Tibial artery (tissue), 4 donors: Measurements from ENCODE around the gene HNRNPF.
"Not testable (repeated sequence)": the region's sequence is repeated elsewhere in the genome, so short reads cannot be mapped to it uniquely, and the experiment has no call there.

Source experiments
- DNase-seq, 2 donors: peaks; one replicate each; pipeline ENCODE4 v3.0.0-alpha.2; 2019
- H3K27ac ChIP-seq, 2 donors: fragments of 200-600 bp; sonication (generic) in 1 of 2; 1 replicate in 1 of 2; 2 replicates in 1 of 2; pipeline ENCODE4 v1.5.1; 2018 to 2019; ENCODE audit warnings: mild to moderate bottlenecking in 1 of 2
- H3K27me3 ChIP-seq, 2 donors: fragments of 200-600 bp; sonication (generic) in 1 of 2; one replicate each; pipeline versions ENCODE4 v1.5.1 to v1.6.0; 2016 to 2019
- H3K36me3 ChIP-seq, 3 donors: fragments of 200-600 bp; sonication (generic) in 2 of 3; one replicate each; pipeline ENCODE4 v1.5.1; 2016 to 2019; ENCODE audit warnings: mild to moderate bottlenecking in 2 of 3
- H3K4me1 ChIP-seq, 4 donors: fragments of 200-600 bp; sonication (generic) in 2 of 4; 1 replicate in 3 of 4; 2 replicates in 1 of 4; pipeline ENCODE4 v1.5.1; 2016 to 2019
- H3K4me3 ChIP-seq, 2 donors: fragments of 200-600 bp; sonication (generic) in 1 of 2; 1 replicate in 1 of 2; 2 replicates in 1 of 2; pipeline ENCODE4 v1.5.1; 2018 to 2019; ENCODE audit warnings: mild to moderate bottlenecking in 2 of 2
- H3K9me3 ChIP-seq, 3 donors: fragments of 200-600 bp; sonication (generic) in 1 of 3; one replicate each; pipeline ENCODE4 v1.5.1; 2016 to 2019
- intact Hi-C: fragments of 100-400 bp; cut with DNase I; formaldehyde crosslinking; loops from one replicate; pipeline ENCODE4 v1.15.0; 2023; ENCODE audit warnings: low total_unique reads
- TF ChIP-seq, protein P1 (sequence below), 2 experiments: fragments of 200-600 bp in 1 of 2; fragments of 450-650 bp in 1 of 2; IDR thresholded peaks; one replicate each; pipeline ENCODE4 v1.5.1; 2017 to 2019; ENCODE audit warnings: antibody characterized with exemption in 2 of 2, mild to moderate bottlenecking in 1 of 2, moderate library complexity in 1 of 2

The HNRNPF gene

DNA sequence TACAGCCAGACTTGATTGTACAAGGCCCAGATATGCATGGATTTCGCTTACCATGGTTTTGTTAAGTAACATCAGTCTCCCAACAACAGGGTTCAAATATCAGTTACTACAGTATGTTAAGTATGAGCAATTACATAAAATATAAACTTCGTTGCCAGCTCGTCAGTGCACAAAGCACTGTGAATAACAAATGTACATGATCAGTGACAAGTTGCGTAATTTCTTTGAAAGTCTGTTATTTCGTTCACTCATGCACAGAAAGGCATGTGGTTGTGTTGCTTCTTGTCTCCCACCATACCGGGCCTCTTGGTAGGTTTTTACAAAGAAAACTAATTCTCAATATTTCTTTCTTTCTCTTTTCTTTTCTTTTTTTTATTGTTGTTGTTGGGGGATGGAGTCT is 15.4 kb upstream of the HNRNPF start:
- Histone ChIP-seq H3K4me1 (peaks cover 0 to 15% (median 5%) of the 10 kb centered on the region in 4 donors), H3K27me3 (no peaks in the 10 kb centered on the region), H3K9me3 (no peaks in the 10 kb centered on the region), H3K27ac (no peak overlapping the region), H3K36me3 (no peaks in the 10 kb centered on the region), H3K4me3 (no peak overlapping the region)
- TF ChIP-seq, protein P1, sequence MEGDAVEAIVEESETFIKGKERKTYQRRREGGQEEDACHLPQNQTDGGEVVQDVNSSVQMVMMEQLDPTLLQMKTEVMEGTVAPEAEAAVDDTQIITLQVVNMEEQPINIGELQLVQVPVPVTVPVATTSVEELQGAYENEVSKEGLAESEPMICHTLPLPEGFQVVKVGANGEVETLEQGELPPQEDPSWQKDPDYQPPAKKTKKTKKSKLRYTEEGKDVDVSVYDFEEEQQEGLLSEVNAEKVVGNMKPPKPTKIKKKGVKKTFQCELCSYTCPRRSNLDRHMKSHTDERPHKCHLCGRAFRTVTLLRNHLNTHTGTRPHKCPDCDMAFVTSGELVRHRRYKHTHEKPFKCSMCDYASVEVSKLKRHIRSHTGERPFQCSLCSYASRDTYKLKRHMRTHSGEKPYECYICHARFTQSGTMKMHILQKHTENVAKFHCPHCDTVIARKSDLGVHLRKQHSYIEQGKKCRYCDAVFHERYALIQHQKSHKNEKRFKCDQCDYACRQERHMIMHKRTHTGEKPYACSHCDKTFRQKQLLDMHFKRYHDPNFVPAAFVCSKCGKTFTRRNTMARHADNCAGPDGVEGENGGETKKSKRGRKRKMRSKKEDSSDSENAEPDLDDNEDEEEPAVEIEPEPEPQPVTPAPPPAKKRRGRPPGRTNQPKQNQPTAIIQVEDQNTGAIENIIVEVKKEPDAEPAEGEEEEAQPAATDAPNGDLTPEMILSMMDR (IDR thresholded peaks at IDR 0.05): no peak
- DNase-seq: no peak
- intact Hi-C loops: no loop called here

DNA sequence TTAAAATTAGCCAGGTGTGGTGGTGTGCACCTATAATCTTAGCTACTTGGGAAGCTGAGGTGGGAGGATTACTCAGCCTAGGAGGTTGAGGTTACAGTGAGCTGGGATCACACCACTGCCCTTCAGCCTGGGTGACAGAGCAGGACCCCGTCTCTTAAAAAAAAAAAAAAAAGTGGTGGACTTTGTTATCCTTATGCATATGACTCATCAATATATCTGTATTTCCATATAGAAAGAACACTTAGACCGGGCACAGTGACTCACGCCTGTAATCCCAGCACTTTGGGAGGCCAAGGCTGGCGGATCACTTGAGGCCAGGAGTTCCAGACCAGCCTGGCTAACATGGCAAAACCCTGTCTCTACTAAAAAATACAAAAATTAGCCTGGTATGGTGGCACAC is 13.0 kb upstream of the HNRNPF start:
- DNase-seq, H3K36me3 ChIP-seq, H3K27me3 ChIP-seq, intact Hi-C loops, H3K4me3 ChIP-seq, H3K9me3 ChIP-seq: not testable (repeated sequence)
- Histone ChIP-seq H3K4me1 (peaks cover 0 to 15% (median 5%) of the 10 kb centered on the region in 4 donors), H3K27ac (peak overlapping the region; percentile 97 to 98)

DNA sequence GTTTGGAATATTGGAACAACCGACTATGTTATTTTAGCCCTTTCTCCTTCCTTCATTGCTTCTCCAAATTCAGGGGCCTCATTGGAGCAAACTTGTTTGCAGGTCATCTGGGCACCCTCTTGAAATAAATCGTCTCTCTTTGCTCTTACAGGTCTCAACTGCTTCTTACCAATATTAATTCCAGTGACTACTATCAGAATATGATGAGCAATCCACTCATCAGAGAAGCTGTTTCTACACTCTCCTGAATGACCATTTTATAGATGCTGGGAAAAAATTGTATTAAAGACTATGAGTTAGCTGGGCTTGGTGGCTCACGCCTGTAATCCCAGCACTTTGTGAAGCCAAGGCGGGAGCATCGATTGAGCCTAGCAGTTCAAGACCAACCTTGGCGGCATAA is 12.5 kb upstream of the HNRNPF start:
- no peaks in the 10 kb centered on the region for H3K9me3 ChIP-seq
- H3K4me3 ChIP-seq: peak overlapping the region; percentile 66 to 86
- H3K4me1 ChIP-seq: peaks cover 0 to 15% (median 5%) of the 10 kb centered on the region in 4 donors
- DNase-seq: no peak
- intact Hi-C loops: no loop called here
- TF ChIP-seq, protein P1 (IDR thresholded peaks at IDR 0.05): no peak
- H3K27ac ChIP-seq: peak overlapping the region; percentile 97 to 98
- H3K27me3 ChIP-seq: no peaks in the 10 kb centered on the region
- no peaks in the 10 kb centered on the region for H3K36me3 ChIP-seq

DNA sequence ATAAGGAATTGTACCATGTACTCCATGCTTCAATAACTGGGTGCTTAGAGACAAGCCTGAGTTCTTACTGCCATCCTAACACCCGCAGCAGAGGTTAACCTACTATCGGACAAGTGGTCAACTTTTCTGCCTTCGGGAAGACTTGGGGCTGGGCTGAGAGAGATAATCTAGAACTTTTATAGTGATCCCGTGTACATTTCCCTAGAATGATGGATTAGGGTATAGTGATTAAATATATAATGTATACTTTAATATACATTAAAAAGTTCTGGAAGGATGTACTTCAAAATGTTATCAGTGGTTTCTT is 12.2 kb upstream of the HNRNPF start:
- intact Hi-C loops: no loop called here
- H3K36me3 ChIP-seq: no peaks in the 10 kb centered on the region
- H3K9me3 ChIP-seq: no peaks in the 10 kb centered on the region
- peak overlapping the region; percentile 66 to 86 for H3K4me3 ChIP-seq
- peaks cover 0 to 15% (median 5%) of the 10 kb centered on the region in 4 donors for H3K4me1 ChIP-seq
- DNase-seq: no peak
- TF ChIP-seq, protein P1 (IDR thresholded peaks at IDR 0.05): no peak
- H3K27me3 ChIP-seq: no peaks in the 10 kb centered on the region
- H3K27ac ChIP-seq: peak overlapping the region; percentile 97 to 98

DNA sequence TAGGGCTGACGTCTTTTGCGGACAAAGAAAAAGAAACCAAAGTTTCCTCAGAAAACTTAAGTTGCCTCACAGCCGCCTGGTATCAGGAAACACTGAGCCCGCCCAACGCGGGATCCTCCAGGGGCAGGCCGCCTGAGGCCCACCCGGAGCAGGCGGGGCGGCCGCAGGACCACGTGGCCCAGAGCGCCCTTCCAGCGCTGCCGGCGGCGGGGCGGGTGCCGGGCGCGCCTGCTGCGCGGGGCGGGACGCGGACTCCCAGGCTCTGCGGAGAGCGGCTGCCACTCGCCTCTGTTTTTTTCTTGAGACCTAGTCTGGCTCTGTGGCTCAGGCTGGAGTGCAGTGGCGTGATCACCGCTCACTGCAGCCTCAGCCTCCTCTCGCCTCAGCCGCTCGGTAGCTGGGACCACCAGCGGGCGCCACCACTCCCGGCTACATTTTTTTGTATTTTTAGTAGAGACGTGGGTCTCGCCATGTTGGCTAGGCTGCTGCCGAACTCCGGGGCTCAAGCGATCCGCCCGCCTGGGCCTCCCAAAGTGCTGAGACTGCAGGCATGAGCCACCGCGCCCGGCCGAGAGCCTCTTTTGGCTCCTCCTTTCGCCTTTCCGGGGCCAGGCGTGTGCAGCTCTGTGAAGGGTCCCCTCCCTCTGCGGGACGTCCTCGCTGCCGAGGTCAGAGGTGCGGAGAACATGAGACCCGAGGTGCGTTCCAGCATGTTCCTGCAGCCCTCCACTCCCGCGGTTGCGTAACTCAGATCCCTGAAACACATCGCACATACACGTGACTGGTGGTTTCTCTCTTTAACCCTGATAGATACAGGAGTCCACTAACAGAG is 11.6 kb upstream of the HNRNPF start:
- Histone ChIP-seq H3K27me3 (no peaks in the 10 kb centered on the region), H3K4me1 (peaks cover 0 to 15% (median 5%) of the 10 kb centered on the region in 4 donors), H3K9me3 (no peaks in the 10 kb centered on the region), H3K4me3 (peak overlapping the region; percentile 66 to 86), H3K36me3 (no peaks in the 10 kb centered on the region), H3K27ac (peak overlapping the region; percentile 97 to 98)
- TF ChIP-seq, protein P1 (IDR thresholded peaks at IDR 0.05): no peak
- peak; percentile 92 to 94 for DNase-seq
- intact Hi-C loops: no loop called here

DNA sequence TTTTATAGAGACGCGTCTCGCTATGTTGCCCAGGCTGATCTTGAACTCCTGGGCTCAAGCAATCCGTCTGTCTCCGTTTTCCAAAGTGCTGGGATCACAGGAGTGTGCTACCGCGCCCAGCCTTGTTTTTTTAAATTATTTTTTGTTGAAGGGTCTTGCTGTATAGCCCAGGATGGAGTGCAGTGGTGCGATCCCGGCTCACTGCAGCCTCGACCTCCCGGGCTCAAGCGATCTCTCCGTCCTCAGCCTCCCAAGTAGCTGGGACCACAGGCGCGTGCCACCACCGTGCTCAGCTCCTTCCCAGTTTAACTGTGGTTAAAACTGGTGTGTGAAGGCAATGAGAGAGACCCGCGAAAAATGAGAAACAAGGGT is 11.0 kb upstream of the HNRNPF start:
- no peak for DNase-seq
- Histone ChIP-seq H3K36me3 (no peaks in the 10 kb centered on the region), H3K4me1 (peaks cover 0 to 15% (median 5%) of the 10 kb centered on the region in 4 donors), H3K27me3 (no peaks in the 10 kb centered on the region), H3K4me3 (peak overlapping the region; percentile 66 to 86), H3K9me3 (no peaks in the 10 kb centered on the region), H3K27ac (peak overlapping the region; percentile 97 to 98)
- intact Hi-C loops: no loop called here
- TF ChIP-seq, protein P1 (IDR thresholded peaks at IDR 0.05): no peak
